Measurements from ENCODE around the gene PCDH15.

GRCh38 chr10:53983431-53983830 lies 817.6 kb downstream of the PCDH15 start:
- TF ChIP-seq CTCF (IDR thresholded peaks at IDR 0.05) = no peak
- TF ChIP-seq POLR2AphosphoS5 (IDR thresholded peaks at IDR 0.05) = no peak

Data from prostate gland (tissue), 2 donors.